Subcutaneous adipose tissue (tissue), 4 donors: ENCODE data around the gene ZBTB20. TPM values are rescaled to one million over a fixed set of nuclear protein-coding genes. Genes with fewer than 3 reads are reported as not detected.

Experiments used
- CTCF ChIP-seq: fragments of 450-650 bp; IDR thresholded peaks from one replicate; pipeline ENCODE4 v1.5.1; 2016; ENCODE audit warnings: low read depth, mild to moderate bottlenecking, control low read depth, antibody characterized with exemption, moderate library complexity
- total RNA-seq, 4 donors: library from RNA; depleted of rRNA; stranded (reverse); fragments of >200 nt; gene quantifications; one replicate each; pipeline ENCODE4 v1.1.0, GENCODE V29; 2016

The ZBTB20 gene
- total RNA-seq, 4 donors from 2014 or later = 60.3 to 93.4 (median 69.1) TPM

GRCh38 chr3:114856835-114857234 lies 290.3 kb downstream of the ZBTB20 start:
- no peak for TF ChIP-seq CTCF

- TF ChIP-seq CTCF = no peak
Measured at GRCh38 chr3:114855839-114856238, 291.2 kb downstream of the ZBTB20 start.

GRCh38 chr3:114852966-114853365 lies 294.1 kb downstream of the ZBTB20 start:
- TF ChIP-seq CTCF = no peak

GRCh38 chr3:114850898-114851297 lies 296.2 kb downstream of the ZBTB20 start:
- no peak for TF ChIP-seq CTCF

- no peak for TF ChIP-seq CTCF
Measured at GRCh38 chr3:114848643-114849350, 298.3 kb downstream of the ZBTB20 start.

- TF ChIP-seq CTCF = no peak
Measured at GRCh38 chr3:114848082-114848481, 299.0 kb downstream of the ZBTB20 start.

- TF ChIP-seq CTCF = no peak
Measured at GRCh38 chr3:114847564-114847963, 299.5 kb downstream of the ZBTB20 start.
